Left ventricle myocardium inferior (tissue), 1 donor: ENCODE measurements around the gene KRT222. TPM values are rescaled to one million over a fixed set of nuclear protein-coding genes. Genes with fewer than 3 reads are reported as not detected.

Experiments
- DNase-seq: peaks from one replicate; pipeline ENCODE4 v3.0.0-alpha.2; 2020
- H3K27ac ChIP-seq: fragments of 200-600 bp; replicated peaks from 2 replicates; pipeline ENCODE4 v1.8.0; 2021
- H3K27me3 ChIP-seq: fragments of 200-600 bp; 2 replicates; pipeline ENCODE4 v1.8.0; 2021; ENCODE audit warnings: low read depth
- H3K36me3 ChIP-seq: fragments of 200-600 bp; 2 replicates; pipeline ENCODE4 v1.8.0; 2021
- H3K4me1 ChIP-seq: fragments of 200-600 bp; 2 replicates; pipeline ENCODE4 v1.8.0; 2021
- H3K4me3 ChIP-seq: fragments of 200-600 bp; 2 replicates; pipeline ENCODE4 v1.8.0; 2021; ENCODE audit warnings: mild to moderate bottlenecking, moderate library complexity
- H3K9me3 ChIP-seq: fragments of 200-600 bp; replicated peaks from 2 replicates; pipeline ENCODE4 v1.8.0; 2021
- CTCF ChIP-seq: fragments of 200-600 bp; IDR thresholded peaks from 2 replicates; pipeline ENCODE4 v1.8.0; 2021; ENCODE audit warnings: antibody characterized with exemption, mild to moderate bottlenecking, borderline replicate concordance
- intact Hi-C: fragments of 100-400 bp; cut with micrococcal nuclease; formaldehyde crosslinking; loops from one replicate; pipeline ENCODE4 v1.11.0; 2022
- total RNA-seq: library from RNA; stranded (reverse); fragmentation: NEBNext Ultra II Directional; extraction: Animal tissue kit (Norgen Biotek cat#: 25700); gene quantifications from one replicate; pipeline ENCODE4 v1.2.1, GENCODE V29; 2021
- donor health status: DM: no; HTN: yes; CAD: no; lungs with severe emphysema.

KRT222 gene
- total RNA-seq, 1 donor from 2014 or later, result 0.38 TPM

- TF ChIP-seq CTCF, result no peak
- DNase-seq, result peak; percentile 74
- Histone ChIP-seq H3K9me3 (no peaks in the 10 kb centered on the region), H3K4me1 (peaks cover 60% of the 10 kb centered on the region), H3K4me3 (peak within 1 kb of the TSS; percentile 96), H3K27me3 (no peaks in the 10 kb centered on the region), H3K27ac (peak within 1 kb of the TSS; percentile 98), H3K36me3 (peaks cover 25% of the 10 kb centered on the region)
- intact Hi-C loops, result no loop called here
Observed at GRCh38 chr17:40647624-40648383, 17.2 kb downstream of the KRT222 start, which contains the start of gene SMARCE1. Gene SMARCE1, minus strand, starts transcription at chr17:40647818. Its CDS starts 2,016 bp downstream, at chr17:40645802.

- peaks cover 60% of the 10 kb centered on the region for H3K4me1 ChIP-seq
- no peaks in the 10 kb centered on the region for H3K27me3 ChIP-seq
- no peak for TF ChIP-seq CTCF
- no peak for DNase-seq
- H3K27ac ChIP-seq, result peak overlapping the region; percentile 98
- no peaks in the 10 kb centered on the region for H3K9me3 ChIP-seq
- intact Hi-C loops, result no loop called here
- peak overlapping the region; percentile 96 for H3K4me3 ChIP-seq
- H3K36me3 ChIP-seq, result peaks cover 33% of the 10 kb centered on the region
Observed at GRCh38 chr17:40646791-40647623, 18.0 kb downstream of the KRT222 start.

GRCh38 chr17:40645943-40646342, 19.0 kb downstream of the KRT222 start:
- H3K4me1 ChIP-seq, result peaks cover 60% of the 10 kb centered on the region
- H3K9me3 ChIP-seq, result no peaks in the 10 kb centered on the region
- no peak for DNase-seq
- no peak for TF ChIP-seq CTCF
- intact Hi-C loops, result no loop called here
- peaks cover 44% of the 10 kb centered on the region for H3K36me3 ChIP-seq
- no peaks in the 10 kb centered on the region for H3K27me3 ChIP-seq
- H3K27ac ChIP-seq, result no peak overlapping the region
- peak overlapping the region; percentile 96 for H3K4me3 ChIP-seq

GRCh38 chr17:40645291-40645690, 19.7 kb downstream of the KRT222 start:
- H3K4me1 ChIP-seq, result peaks cover 63% of the 10 kb centered on the region
- H3K36me3 ChIP-seq, result peaks cover 50% of the 10 kb centered on the region
- H3K27ac ChIP-seq, result no peak overlapping the region
- no peak for TF ChIP-seq CTCF
- DNase-seq, result no peak
- intact Hi-C loops, result no loop called here
- H3K9me3 ChIP-seq, result no peaks in the 10 kb centered on the region
- no peak overlapping the region for H3K4me3 ChIP-seq
- H3K27me3 ChIP-seq, result no peaks in the 10 kb centered on the region

GRCh38 chr17:40637931-40638330, 27.0 kb downstream of the KRT222 start:
- H3K4me3 ChIP-seq, result no peak overlapping the region
- intact Hi-C loops, result no loop called here
- no peak overlapping the region for H3K27ac ChIP-seq
- H3K9me3 ChIP-seq, result no peaks in the 10 kb centered on the region
- TF ChIP-seq CTCF, result no peak
- DNase-seq, result no peak
- peaks cover 78% of the 10 kb centered on the region for H3K36me3 ChIP-seq
- H3K4me1 ChIP-seq, result peaks cover 4% of the 10 kb centered on the region
- no peaks in the 10 kb centered on the region for H3K27me3 ChIP-seq
